ENCODE data around the gene PREB. TPM values are rescaled to one million over a fixed set of nuclear protein-coding genes. Genes with fewer than 3 reads are reported as not detected.
A peak's percentile ranks its signal among the peaks of the same experiment; 100 is the strongest.

PREB gene
- total and polyA plus RNA-seq, 2 donors from 2014 or later = 46.1 to 66.7 TPM

DNA sequence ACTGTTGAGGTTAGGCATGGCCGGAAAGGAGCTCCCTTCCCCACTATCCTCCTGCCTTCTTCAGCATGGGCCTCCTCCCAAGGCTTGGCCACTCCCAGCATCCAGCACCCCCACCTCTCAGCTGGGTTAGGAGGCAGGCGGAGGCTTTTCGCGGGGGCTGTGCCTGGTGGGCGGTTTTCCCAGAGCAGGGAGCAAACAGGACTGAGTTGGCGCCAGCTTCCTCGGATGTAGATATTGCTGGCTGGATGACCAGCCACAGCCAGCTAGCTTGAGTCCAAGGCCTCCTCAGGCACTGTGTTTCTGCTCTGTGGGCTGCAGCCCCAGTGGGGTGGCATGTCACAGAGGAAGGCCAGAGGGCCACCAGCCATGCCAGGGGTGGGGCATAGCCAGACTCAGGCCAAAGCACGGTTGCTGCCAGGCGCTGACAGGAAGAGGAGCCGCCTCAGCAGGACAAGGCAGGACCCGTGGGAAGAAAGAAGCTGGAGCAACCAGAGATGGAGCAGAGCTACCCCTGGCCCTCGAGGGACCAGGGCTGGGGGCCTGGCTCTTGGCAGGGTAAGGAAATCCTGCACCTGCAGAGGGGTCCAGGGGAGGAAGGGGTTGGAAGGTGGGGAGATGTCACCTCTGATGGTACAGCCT, 14.5 kb upstream of the PREB start, which contains the start of gene TCF23:
TCF23 (plus strand) TSS at position 204 of the 639 bp plus-strand sequence; CDS start at position 334, 130 bp downstream.
- H3K9me3 ChIP-seq (ENCODE audit: control insufficient read depth in 2 of 3, insufficient read depth in 1 of 3, low read length in 3 of 3) = no peaks in the 10 kb centered on the region
- H3K27ac ChIP-seq (ENCODE audit: low read depth in 2 of 2, low read length in 2 of 2) = no peak within 1 kb of the TSS
- no peaks in the 10 kb centered on the region for H3K4me1 ChIP-seq (ENCODE audit: control insufficient read depth in 2 of 3, insufficient read depth in 2 of 3, low read depth in 1 of 3, low read length in 3 of 3)
- H3K27me3 ChIP-seq (ENCODE audit: control insufficient read depth, insufficient read depth, low read length) = no peaks in the 10 kb centered on the region
- peak in 4 of 5 donors; percentile 55 to 83 (median 74) for DNase-seq
- no peak for FAIRE-seq
- H3K36me3 ChIP-seq (ENCODE audit: control insufficient read depth in 2 of 3, insufficient read depth in 3 of 3, low read length in 3 of 3) = no peaks in the 10 kb centered on the region
- intact Hi-C loops (cut with DNase I) = no loop called here
- H3K9ac ChIP-seq (ENCODE audit: low read length in 3 of 3) = no peak within 1 kb of the TSS
- TF ChIP-seq, protein P1, sequence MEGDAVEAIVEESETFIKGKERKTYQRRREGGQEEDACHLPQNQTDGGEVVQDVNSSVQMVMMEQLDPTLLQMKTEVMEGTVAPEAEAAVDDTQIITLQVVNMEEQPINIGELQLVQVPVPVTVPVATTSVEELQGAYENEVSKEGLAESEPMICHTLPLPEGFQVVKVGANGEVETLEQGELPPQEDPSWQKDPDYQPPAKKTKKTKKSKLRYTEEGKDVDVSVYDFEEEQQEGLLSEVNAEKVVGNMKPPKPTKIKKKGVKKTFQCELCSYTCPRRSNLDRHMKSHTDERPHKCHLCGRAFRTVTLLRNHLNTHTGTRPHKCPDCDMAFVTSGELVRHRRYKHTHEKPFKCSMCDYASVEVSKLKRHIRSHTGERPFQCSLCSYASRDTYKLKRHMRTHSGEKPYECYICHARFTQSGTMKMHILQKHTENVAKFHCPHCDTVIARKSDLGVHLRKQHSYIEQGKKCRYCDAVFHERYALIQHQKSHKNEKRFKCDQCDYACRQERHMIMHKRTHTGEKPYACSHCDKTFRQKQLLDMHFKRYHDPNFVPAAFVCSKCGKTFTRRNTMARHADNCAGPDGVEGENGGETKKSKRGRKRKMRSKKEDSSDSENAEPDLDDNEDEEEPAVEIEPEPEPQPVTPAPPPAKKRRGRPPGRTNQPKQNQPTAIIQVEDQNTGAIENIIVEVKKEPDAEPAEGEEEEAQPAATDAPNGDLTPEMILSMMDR (IDR thresholded peaks at IDR 0.05; ENCODE audit: borderline replicate concordance, extremely low read depth, insufficient read depth) = no peak
- no peak within 1 kb of the TSS for H3K4me3 ChIP-seq (ENCODE audit: low read length in 3 of 3)

- intact Hi-C loops (cut with DNase I) = no loop called here
Measured at GRCh38 chr2:27147935-27148334, 13.5 kb upstream of the PREB start.

GRCh38 chr2:27145682-27146081, 11.2 kb upstream of the PREB start:
- TF ChIP-seq, protein P1 (IDR thresholded peaks at IDR 0.05; ENCODE audit: borderline replicate concordance, extremely low read depth, insufficient read depth) = no peak
- Histone ChIP-seq H3K4me3 (ENCODE audit: low read length in 3 of 3) (no peak overlapping the region), H3K27me3 (ENCODE audit: control insufficient read depth, insufficient read depth, low read length) (no peaks in the 10 kb centered on the region), H3K9me3 (ENCODE audit: control insufficient read depth in 2 of 3, insufficient read depth in 1 of 3, low read length in 3 of 3) (no peaks in the 10 kb centered on the region), H3K4me1 (ENCODE audit: control insufficient read depth in 2 of 3, insufficient read depth in 2 of 3, low read depth in 1 of 3, low read length in 3 of 3) (no peaks in the 10 kb centered on the region), H3K36me3 (ENCODE audit: control insufficient read depth in 2 of 3, insufficient read depth in 3 of 3, low read length in 3 of 3) (no peaks in the 10 kb centered on the region), H3K9ac (ENCODE audit: low read length in 3 of 3) (no peak overlapping the region), H3K27ac (ENCODE audit: low read depth in 2 of 2, low read length in 2 of 2) (no peak overlapping the region)
- intact Hi-C loops (cut with DNase I) = no loop called here
- FAIRE-seq (no peak), DNase-seq (no peak)

More at GRCh38 chr2:27147935-27148334, 13.5 kb upstream of the PREB start:
- Histone ChIP-seq H3K4me1 (ENCODE audit: control insufficient read depth in 2 of 3, insufficient read depth in 2 of 3, low read depth in 1 of 3, low read length in 3 of 3) (no peaks in the 10 kb centered on the region), H3K36me3 (ENCODE audit: control insufficient read depth in 2 of 3, insufficient read depth in 3 of 3, low read length in 3 of 3) (no peaks in the 10 kb centered on the region), H3K27me3 (ENCODE audit: control insufficient read depth, insufficient read depth, low read length) (no peaks in the 10 kb centered on the region), H3K4me3 (ENCODE audit: low read length in 3 of 3) (no peak overlapping the region), H3K27ac (ENCODE audit: low read depth in 2 of 2, low read length in 2 of 2) (no peak overlapping the region), H3K9ac (ENCODE audit: low read length in 3 of 3) (no peak overlapping the region), H3K9me3 (ENCODE audit: control insufficient read depth in 2 of 3, insufficient read depth in 1 of 3, low read length in 3 of 3) (no peaks in the 10 kb centered on the region)
- FAIRE-seq (no peak), DNase-seq (peak in 1 of 5 donors; percentile 24)
- TF ChIP-seq, protein P1 (IDR thresholded peaks at IDR 0.05; ENCODE audit: borderline replicate concordance, extremely low read depth, insufficient read depth) = no peak

Measured in kidney (tissue), 14 donors.